PC-3 (cell line): ENCODE data around the gene IFI27L1. TPM values are rescaled to one million over a fixed set of nuclear protein-coding genes. Genes with fewer than 3 reads are reported as not detected.

Source experiments
- ATAC-seq: fragments of 200-7000 bp; cut with Tn5 transposase; 2 replicates; pipeline ENCODE4 v1.9.1; 2020; ENCODE audit warnings: mild to moderate bottlenecking, moderate library complexity
- BruUV-seq: library from RNA; stranded (reverse); fragments of 400-500 nt; replicated peaks from 2 replicates; lab custom pipeline; 2021; lab: Mats Ljungman, UMichigan
- CTCF ChIA-PET: fragments of 300-600 bp; sonication (Branson Sonifier 250); formaldehyde crosslinking; loops from one replicate; lab custom pipeline; 2022; ENCODE audit warnings: antibody characterized with exemption; lab: Charles Lee
- POLR2A ChIA-PET: fragments of 300-600 bp; sonication (Branson Sonifier 250); formaldehyde crosslinking; loops from one replicate; lab custom pipeline; 2022; ENCODE audit warnings: antibody characterized with exemption; ENCODE audit not compliant: unreplicated experiment; lab: Charles Lee
- DNase-seq: peaks from one replicate; pipeline ENCODE4 v3.0.0-alpha.2; 2015
- H2AFZ ChIP-seq: fragments of 300-600 bp; sonication (generic); 2 replicates; pipeline ENCODE4 v1.6.0; 2016; ENCODE audit warnings: antibody characterized with exemption, low read length
- H3F3A ChIP-seq: fragments of 300-600 bp; sonication (generic); one replicate; pipeline ENCODE4 v1.6.0; 2017; ENCODE audit warnings: antibody characterized with exemption, low read length, control low read depth, mild to moderate bottlenecking; ENCODE audit not compliant: unreplicated experiment
- H3K27ac ChIP-seq: fragments of 300-600 bp; sonication (generic); 2 replicates; pipeline ENCODE4 v1.5.1; 2016; ENCODE audit warnings: mild to moderate bottlenecking, low read length
- H3K27me3 ChIP-seq: fragments of 300-600 bp; sonication (generic); 2 replicates; pipeline ENCODE4 v1.6.1; 2016; ENCODE audit warnings: low read length, mixed read lengths
- H3K36me3 ChIP-seq: fragments of 300-600 bp; sonication (generic); 2 replicates; pipeline ENCODE4 v1.6.1; 2016; ENCODE audit warnings: low read depth, mixed run types, low read length, mixed read lengths
- H3K4me1 ChIP-seq: fragments of 300-600 bp; sonication (generic); 2 replicates; pipeline ENCODE4 v1.5.1; 2016; ENCODE audit warnings: low read length; ENCODE audit not compliant: insufficient read depth
- H3K4me2 ChIP-seq: fragments of 300-600 bp; sonication (generic); 2 replicates; pipeline ENCODE4 v1.6.0; 2016; ENCODE audit warnings: low read length
- H3K4me3 ChIP-seq: fragments of 300-600 bp; sonication (generic); 2 replicates; pipeline ENCODE4 v1.5.1; 2016; ENCODE audit warnings: mild to moderate bottlenecking, low read length, mixed read lengths
- H3K79me2 ChIP-seq: fragments of 300-600 bp; sonication (generic); 2 replicates; pipeline ENCODE4 v1.6.1; 2017; ENCODE audit warnings: low read length, mixed read lengths
- H3K9ac ChIP-seq: fragments of 300-600 bp; sonication (generic); 2 replicates; pipeline ENCODE4 v1.6.0; 2016; ENCODE audit warnings: mild to moderate bottlenecking, low read length
- H3K9me2 ChIP-seq: fragments of 300-600 bp; sonication (generic); replicated peaks from 2 replicates; pipeline ENCODE4 v1.6.1; 2016; ENCODE audit warnings: mixed run types, low read length, mixed read lengths
- H3K9me3 ChIP-seq: fragments of 300-600 bp; sonication (generic); 2 replicates; pipeline ENCODE4 v1.6.1; 2016; ENCODE audit warnings: low read length, mixed read lengths
- H4K20me1 ChIP-seq: fragments of 300-600 bp; sonication (generic); 2 replicates; pipeline ENCODE4 v1.6.1; 2016; ENCODE audit warnings: low read length, mixed read lengths
- EZH2 ChIP-seq: fragments of 300-600 bp; sonication (generic); IDR thresholded peaks from one replicate; pipeline ENCODE4 v1.6.1; 2017; ENCODE audit warnings: antibody characterized with exemption, mild to moderate bottlenecking, low read length; ENCODE audit not compliant: unreplicated experiment
- EZH2phosphoT487 ChIP-seq: fragments of 300-600 bp; sonication (generic); IDR thresholded peaks from 2 replicates; pipeline ENCODE4 v1.6.1; 2018; ENCODE audit warnings: mild to moderate bottlenecking, antibody characterized with exemption, low read length, borderline replicate concordance
- intact Hi-C: fragments of 100-400 bp; cut with micrococcal nuclease; formaldehyde crosslinking; loops from 2 replicates; pipeline ENCODE4 v1.9.0; 2023
- total RNA-seq: library from RNA; depleted of rRNA; stranded (reverse); fragments of >200 nt; gene quantifications from 2 replicates; pipeline ENCODE4 v1.2.3, GENCODE V29; 2014
- TF ChIP-seq, protein P1 (sequence below): fragments of 300-600 bp; sonication (generic); conservative IDR thresholded peaks from 2 replicates; pipeline ENCODE4 v1.5.1; 2017; ENCODE audit warnings: antibody characterized with exemption, low read depth, mild to moderate bottlenecking, low read length

The IFI27L1 gene
- total RNA-seq, 1 experiment from 2014 or later, result 16.9 TPM

DNA sequence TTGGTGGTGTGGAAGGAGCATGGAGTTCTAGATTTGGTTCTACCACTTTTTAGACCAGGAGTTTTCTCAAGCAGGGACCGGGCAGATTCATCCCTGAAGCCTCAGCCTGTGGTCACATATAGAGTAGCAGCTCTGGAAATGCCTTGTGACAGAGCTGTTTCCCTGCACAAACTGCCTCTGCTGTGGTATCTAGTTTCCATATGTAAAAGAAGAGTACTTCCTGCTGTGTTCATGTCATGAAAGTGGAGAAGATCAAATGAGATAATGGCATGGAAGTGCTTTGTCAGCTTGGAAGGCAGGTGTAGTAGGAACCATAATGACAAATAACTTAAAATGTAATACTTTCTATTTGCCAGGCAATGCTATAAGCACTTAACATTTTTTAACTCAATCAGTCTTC lies 28.9 kb upstream of the IFI27L1 start:
- H3K4me1 ChIP-seq, result no peaks in the 10 kb centered on the region
- no peak overlapping the region for H3K4me2 ChIP-seq
- no peaks in the 10 kb centered on the region for H3K79me2 ChIP-seq
- H3F3A ChIP-seq, result no peaks in the 10 kb centered on the region
- peaks cover 61% of the 10 kb centered on the region for H3K36me3 ChIP-seq
- peaks cover 4% of the 10 kb centered on the region; the same call in 1 of the 2 replicates for H4K20me1 ChIP-seq
- no peaks in the 10 kb centered on the region for H3K27me3 ChIP-seq
- H3K9ac ChIP-seq, result no peak overlapping the region
- no TSS peak for BruUV-seq
- TF ChIP-seq, protein P1, sequence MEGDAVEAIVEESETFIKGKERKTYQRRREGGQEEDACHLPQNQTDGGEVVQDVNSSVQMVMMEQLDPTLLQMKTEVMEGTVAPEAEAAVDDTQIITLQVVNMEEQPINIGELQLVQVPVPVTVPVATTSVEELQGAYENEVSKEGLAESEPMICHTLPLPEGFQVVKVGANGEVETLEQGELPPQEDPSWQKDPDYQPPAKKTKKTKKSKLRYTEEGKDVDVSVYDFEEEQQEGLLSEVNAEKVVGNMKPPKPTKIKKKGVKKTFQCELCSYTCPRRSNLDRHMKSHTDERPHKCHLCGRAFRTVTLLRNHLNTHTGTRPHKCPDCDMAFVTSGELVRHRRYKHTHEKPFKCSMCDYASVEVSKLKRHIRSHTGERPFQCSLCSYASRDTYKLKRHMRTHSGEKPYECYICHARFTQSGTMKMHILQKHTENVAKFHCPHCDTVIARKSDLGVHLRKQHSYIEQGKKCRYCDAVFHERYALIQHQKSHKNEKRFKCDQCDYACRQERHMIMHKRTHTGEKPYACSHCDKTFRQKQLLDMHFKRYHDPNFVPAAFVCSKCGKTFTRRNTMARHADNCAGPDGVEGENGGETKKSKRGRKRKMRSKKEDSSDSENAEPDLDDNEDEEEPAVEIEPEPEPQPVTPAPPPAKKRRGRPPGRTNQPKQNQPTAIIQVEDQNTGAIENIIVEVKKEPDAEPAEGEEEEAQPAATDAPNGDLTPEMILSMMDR, result no peak
- no peak for TF ChIP-seq EZH2
- no peak for TF ChIP-seq EZH2phosphoT487
- DNase-seq (no peak), ATAC-seq (no peak)
- H3K4me3 ChIP-seq, result no peak overlapping the region
- no peak overlapping the region for H2AFZ ChIP-seq
- intact Hi-C loops, result no loop called here
- CTCF ChIA-PET, result interaction anchor here (2.0 kb wide), 1 partner anchor 84 kb away, joined by 13 read pairs; no protein-coding TSS in a partner anchor
- H3K27ac ChIP-seq, result no peak overlapping the region
- H3K9me3 ChIP-seq, result no peaks in the 10 kb centered on the region
- POLR2A ChIA-PET, result no interaction called here
- no peaks in the 10 kb centered on the region for H3K9me2 ChIP-seq

DNA sequence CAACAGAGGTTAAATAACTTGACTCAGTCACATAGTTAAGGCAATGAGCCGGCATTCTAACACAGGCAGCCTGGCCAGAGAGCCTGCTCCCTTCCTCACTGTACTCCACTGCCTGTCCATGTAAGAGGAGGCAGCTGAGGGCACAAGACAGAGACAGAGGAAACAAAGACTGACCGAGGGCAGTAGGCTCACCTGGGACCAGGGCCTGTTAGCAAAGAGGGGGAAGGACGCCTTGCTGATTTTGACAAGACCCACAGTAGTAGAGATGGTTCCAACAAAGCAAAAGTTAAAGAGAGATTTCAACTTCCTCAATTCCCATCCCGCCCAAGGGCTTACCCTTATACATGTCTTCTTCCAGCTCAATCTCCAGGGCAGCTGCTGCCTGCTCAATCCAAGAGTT lies 28.4 kb upstream of the IFI27L1 start:
- H2AFZ ChIP-seq, result no peak overlapping the region
- DNase-seq (no peak), ATAC-seq (no peak)
- H3K9me2 ChIP-seq, result no peaks in the 10 kb centered on the region
- no peaks in the 10 kb centered on the region for H3K79me2 ChIP-seq
- no peaks in the 10 kb centered on the region for H3K4me1 ChIP-seq
- intact Hi-C loops, result no loop called here
- ChIA-PET CTCF (interaction anchor here (2.0 kb wide), 1 partner anchor 84 kb away, joined by 13 read pairs; no protein-coding TSS in a partner anchor), POLR2A (no interaction called here)
- no peak overlapping the region for H3K4me2 ChIP-seq
- no TSS peak for BruUV-seq
- H3K9ac ChIP-seq, result no peak overlapping the region
- H3K36me3 ChIP-seq, result peaks cover 64% of the 10 kb centered on the region
- no peak overlapping the region for H3K27ac ChIP-seq
- H3F3A ChIP-seq, result no peaks in the 10 kb centered on the region
- H4K20me1 ChIP-seq, result peaks cover 4% of the 10 kb centered on the region; the same call in 1 of the 2 replicates
- H3K27me3 ChIP-seq, result no peaks in the 10 kb centered on the region
- TF ChIP-seq EZH2 (no peak), EZH2phosphoT487 (no peak)
- TF ChIP-seq, protein P1, result no peak
- H3K9me3 ChIP-seq, result no peaks in the 10 kb centered on the region
- H3K4me3 ChIP-seq, result no peak overlapping the region

DNA sequence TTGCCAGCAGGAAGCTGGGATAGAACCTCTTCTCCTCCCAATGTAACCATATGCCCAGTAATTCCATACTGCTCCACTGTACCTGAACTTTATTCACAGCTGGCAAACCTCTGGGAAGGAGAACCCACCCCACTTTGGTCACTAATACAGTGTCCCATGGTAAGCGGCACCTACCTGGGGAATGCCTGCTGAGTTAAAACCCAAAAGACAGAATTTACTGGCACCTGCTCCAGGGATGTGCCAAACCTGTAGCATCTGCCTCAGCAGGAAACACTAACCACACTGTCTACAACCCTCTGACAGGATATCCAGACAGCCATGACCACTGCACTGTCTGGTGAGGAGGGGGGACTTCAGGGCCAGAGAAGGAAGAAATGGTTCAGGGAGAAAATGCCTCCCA lies 26.7 kb upstream of the IFI27L1 start:
- intact Hi-C loops, result no loop called here
- Histone ChIP-seq H3K4me2 (no peak overlapping the region), H3K27me3 (no peaks in the 10 kb centered on the region), H2AFZ (no peak overlapping the region), H3K27ac (no peak overlapping the region), H3K9me3 (no peaks in the 10 kb centered on the region), H3K4me3 (no peak overlapping the region), H3K79me2 (no peaks in the 10 kb centered on the region), H3K4me1 (no peaks in the 10 kb centered on the region), H3K9ac (no peak overlapping the region), H3K36me3 (peaks cover 67% of the 10 kb centered on the region), H4K20me1 (peaks cover 9% of the 10 kb centered on the region), H3F3A (no peaks in the 10 kb centered on the region), H3K9me2 (no peaks in the 10 kb centered on the region)
- TF ChIP-seq EZH2 (no peak), EZH2phosphoT487 (no peak)
- TF ChIP-seq, protein P1, result no peak
- no TSS peak for BruUV-seq
- ChIA-PET CTCF (no interaction called here), POLR2A (no interaction called here)
- DNase-seq (no peak), ATAC-seq (no peak)
